ENCODE data around the gene PRR16. TPM values are rescaled to one million over a fixed set of nuclear protein-coding genes. Genes with fewer than 3 reads are reported as not detected.

The PRR16 gene
- total RNA-seq, 6 donors from 2014 or later = 1.7 to 5.2 (median 3.7) TPM

DNA sequence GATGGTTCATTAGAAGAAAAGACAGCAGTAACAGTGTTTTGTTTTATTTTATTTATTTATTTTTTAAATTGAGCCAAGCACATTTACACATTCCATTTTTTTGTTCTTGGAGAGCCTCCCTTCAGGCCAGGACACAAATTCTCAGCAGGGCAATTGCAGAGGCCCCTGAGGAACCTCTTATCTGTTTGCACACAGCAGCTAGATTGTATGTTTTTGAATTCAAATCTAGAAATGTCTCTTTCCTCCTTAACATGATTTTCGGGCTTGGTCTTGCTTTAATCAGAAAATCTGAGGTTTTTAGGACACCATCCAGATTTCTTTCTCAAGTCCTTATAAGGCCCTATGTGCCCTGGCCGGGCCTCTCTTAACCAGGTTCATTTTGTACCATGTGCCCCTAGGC lies 76.0 kb downstream of the PRR16 start:
- TF ChIP-seq POLR2AphosphoS5 (IDR thresholded peaks at IDR 0.05) = no peak
- Histone ChIP-seq H3K27me3 (no peaks in the 10 kb centered on the region), H3K36me3 (no peaks in the 10 kb centered on the region), H3K4me3 (no peak overlapping the region), H3K9me3 (no peaks in the 10 kb centered on the region), H3K27ac (no peak overlapping the region), H3K4me1 (no peaks in the 10 kb centered on the region)
- DNase-seq = no peak
- ATAC-seq (ENCODE audit: low FRiP score in 2 of 2) = no peak
- 78 to 79% methylated on average over 2 of the region's 2 CpGs for WGBS, 2 donors

DNA sequence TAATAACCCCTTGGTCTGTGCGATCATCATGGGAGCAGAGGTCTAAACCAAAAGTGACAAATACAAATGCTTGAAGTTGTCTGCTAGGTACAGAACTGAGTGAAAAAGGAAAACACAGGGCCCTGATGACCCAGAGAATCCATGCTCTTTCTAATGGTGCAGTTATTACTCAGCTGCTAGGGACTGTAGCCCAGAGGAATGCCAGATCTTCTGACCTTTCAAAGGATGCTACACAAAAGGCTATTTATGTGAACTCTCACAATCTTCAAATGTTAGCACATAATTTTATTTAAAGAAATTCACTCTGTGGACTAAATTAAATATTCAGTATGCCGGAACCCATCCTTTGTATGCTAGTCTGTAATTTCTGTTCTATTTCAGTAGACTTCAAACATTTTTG lies 79.9 kb downstream of the PRR16 start:
- Histone ChIP-seq H3K27ac (no peak overlapping the region), H3K9me3 (no peaks in the 10 kb centered on the region), H3K36me3 (no peaks in the 10 kb centered on the region), H3K27me3 (no peaks in the 10 kb centered on the region), H3K4me1 (no peaks in the 10 kb centered on the region), H3K4me3 (no peak overlapping the region)
- DNase-seq (no peak), ATAC-seq (ENCODE audit: low FRiP score in 2 of 2) (no peak)
- no peak for TF ChIP-seq CTCF (IDR thresholded peaks at IDR 0.05)
- no peak for TF ChIP-seq POLR2AphosphoS5 (IDR thresholded peaks at IDR 0.05)
- no peak for TF ChIP-seq EP300 (IDR thresholded peaks at IDR 0.05)
- TF ChIP-seq POLR2A (IDR thresholded peaks at IDR 0.05) = no peak
- 89 to 91% methylated on average over 2 of the region's 2 CpGs for WGBS, 2 donors

- Histone ChIP-seq H3K36me3 (no peaks in the 10 kb centered on the region), H3K4me1 (no peaks in the 10 kb centered on the region), H3K27me3 (no peaks in the 10 kb centered on the region), H3K4me3 (no peak overlapping the region), H3K9me3 (no peaks in the 10 kb centered on the region), H3K27ac (no peak overlapping the region)
- WGBS, 2 donors = 77 to 81% methylated on average over 3 of the region's 3 CpGs
- ATAC-seq (ENCODE audit: low FRiP score in 2 of 2) = no peak
- no peak for DNase-seq
- TF ChIP-seq POLR2A (IDR thresholded peaks at IDR 0.05) = no peak
- no peak for TF ChIP-seq POLR2AphosphoS5 (IDR thresholded peaks at IDR 0.05)
- no peak for TF ChIP-seq CTCF (IDR thresholded peaks at IDR 0.05)
- no peak for TF ChIP-seq EP300 (IDR thresholded peaks at IDR 0.05)
Measured at GRCh38 chr5:120545007-120545406, 80.9 kb downstream of the PRR16 start.

- TF ChIP-seq EP300 (IDR thresholded peaks at IDR 0.05) = no peak
- TF ChIP-seq POLR2AphosphoS5 (IDR thresholded peaks at IDR 0.05) = no peak
- no peak for TF ChIP-seq CTCF (IDR thresholded peaks at IDR 0.05)
- no peak for TF ChIP-seq POLR2A (IDR thresholded peaks at IDR 0.05)
- no peak for ATAC-seq (ENCODE audit: low FRiP score in 2 of 2)
- H3K4me1 ChIP-seq = no peaks in the 10 kb centered on the region
- DNase-seq = no peak
- H3K9me3 ChIP-seq = no peaks in the 10 kb centered on the region
- H3K36me3 ChIP-seq = no peaks in the 10 kb centered on the region
- no peaks in the 10 kb centered on the region for H3K27me3 ChIP-seq
- no peak overlapping the region for H3K27ac ChIP-seq
- 77 to 80% methylated on average over 3 of the region's 3 CpGs for WGBS, 2 donors
- no peak overlapping the region for H3K4me3 ChIP-seq
Measured at GRCh38 chr5:120545951-120546350, 81.9 kb downstream of the PRR16 start.

GRCh38 chr5:120546922-120547321 lies 82.8 kb downstream of the PRR16 start:
- TF ChIP-seq CTCF (IDR thresholded peaks at IDR 0.05) = no peak
- no peak for TF ChIP-seq POLR2AphosphoS5 (IDR thresholded peaks at IDR 0.05)
- no peak for TF ChIP-seq POLR2A (IDR thresholded peaks at IDR 0.05)
- TF ChIP-seq EP300 (IDR thresholded peaks at IDR 0.05) = no peak
- WGBS, 2 donors = 89 to 100% methylated on average over 2 of the region's 2 CpGs
- Histone ChIP-seq H3K27me3 (no peaks in the 10 kb centered on the region), H3K4me3 (no peak overlapping the region), H3K9me3 (no peaks in the 10 kb centered on the region), H3K4me1 (no peaks in the 10 kb centered on the region), H3K36me3 (no peaks in the 10 kb centered on the region), H3K27ac (no peak overlapping the region)
- no peak for ATAC-seq (ENCODE audit: low FRiP score in 2 of 2)
- DNase-seq = no peak
